ENCODE data around the gene ST8SIA2. TPM values are rescaled to one million over a fixed set of nuclear protein-coding genes. Genes with fewer than 3 reads are reported as not detected.

The ST8SIA2 gene
- total and polyA plus RNA-seq, 2 experiments from 2014 or later: not detected

DNA sequence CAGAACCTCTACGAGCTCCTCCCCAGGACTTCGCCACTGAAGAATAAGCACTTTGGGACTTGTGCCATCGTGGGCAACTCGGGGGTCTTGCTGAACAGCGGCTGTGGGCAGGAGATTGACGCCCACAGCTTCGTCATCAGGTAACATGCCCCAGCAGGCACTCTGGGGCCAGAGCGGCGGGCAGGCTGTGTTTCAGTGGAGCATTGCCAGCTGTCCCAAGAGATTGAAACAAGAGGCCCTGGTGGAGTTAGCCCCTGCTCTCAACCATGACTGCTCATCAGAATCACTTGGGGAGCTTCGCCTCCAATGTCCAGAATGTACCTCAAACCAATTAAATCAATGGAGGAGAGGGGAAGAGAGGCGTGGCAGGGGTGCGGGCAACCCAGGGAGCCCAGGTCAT lies 44.8 kb downstream of the ST8SIA2 start:
- Histone ChIP-seq H3K9me2 (ENCODE audit: insufficient read depth) (no peaks in the 10 kb centered on the region), H4K20me1 (ENCODE audit: insufficient read depth) (no peaks in the 10 kb centered on the region), H3K4me2 (ENCODE audit: unreplicated experiment) (no peak overlapping the region), H2AFZ (no peak overlapping the region), H3K9me3 (ENCODE audit: low read depth) (no peaks in the 10 kb centered on the region), H3K4me1 (ENCODE audit: insufficient read depth) (no peaks in the 10 kb centered on the region), H3K27me3 (replicated peaks; ENCODE audit: insufficient read depth) (peaks cover 32% of the 10 kb centered on the region), H3F3A (ENCODE audit: insufficient read depth) (no peaks in the 10 kb centered on the region), H3K79me2 (ENCODE audit: insufficient read depth) (no peaks in the 10 kb centered on the region), H3K27ac (no peak overlapping the region), H3K36me3 (ENCODE audit: low read depth) (no peaks in the 10 kb centered on the region), H3K4me3 (no peak overlapping the region), H3K9ac (no peak overlapping the region)
- 65 to 71% methylated on average over 12 of the region's 12 CpGs for WGBS, 2 experiments (ENCODE audit: low coverage in 1 of 2, low lambda C conversion rate in 2 of 2, missing lambda C conversion rate in 2 of 2)
- TF ChIP-seq EZH2phosphoT487 (IDR thresholded peaks at IDR 0.05; ENCODE audit: insufficient read depth, low read depth) (no peak), EZH2 (IDR thresholded peaks at IDR 0.05; ENCODE audit: insufficient read depth, poor library complexity, severe bottlenecking) (no peak)
- in situ Hi-C loops (cut with MboI): no loop called here
- DNase-seq: no peak

- H3K9me2 ChIP-seq (ENCODE audit: insufficient read depth): no peaks in the 10 kb centered on the region
- H3K4me2 ChIP-seq (ENCODE audit: unreplicated experiment): no peak overlapping the region
These were observed 49.7 kb downstream of the ST8SIA2 start for GRCh38 chr15:92443381-92443780.

DNA sequence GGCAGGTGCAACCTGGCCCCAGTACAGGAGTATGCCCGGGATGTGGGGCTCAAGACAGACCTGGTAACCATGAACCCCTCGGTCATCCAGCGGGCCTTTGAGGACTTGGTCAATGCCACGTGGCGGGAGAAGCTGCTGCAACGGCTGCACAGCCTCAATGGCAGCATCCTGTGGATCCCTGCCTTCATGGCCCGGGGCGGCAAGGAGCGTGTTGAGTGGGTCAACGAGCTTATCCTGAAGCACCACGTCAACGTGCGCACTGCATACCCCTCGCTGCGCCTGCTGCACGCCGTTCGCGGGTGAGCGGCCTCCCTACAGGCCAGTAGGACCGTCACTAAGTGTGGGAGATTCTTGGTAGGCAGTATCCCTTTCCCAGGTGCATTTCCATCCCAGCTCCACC lies 51.0 kb downstream of the ST8SIA2 start:
- Histone ChIP-seq H3K4me1 (ENCODE audit: insufficient read depth) (no peaks in the 10 kb centered on the region), H3K27ac (no peak overlapping the region), H2AFZ (no peak overlapping the region), H3K9me3 (ENCODE audit: low read depth) (no peaks in the 10 kb centered on the region), H3K4me2 (ENCODE audit: unreplicated experiment) (no peak overlapping the region), H3F3A (ENCODE audit: insufficient read depth) (peaks cover 8% of the 10 kb centered on the region), H3K27me3 (replicated peaks; ENCODE audit: insufficient read depth) (no peaks in the 10 kb centered on the region), H3K9ac (no peak overlapping the region), H3K9me2 (ENCODE audit: insufficient read depth) (no peaks in the 10 kb centered on the region), H4K20me1 (ENCODE audit: insufficient read depth) (no peaks in the 10 kb centered on the region), H3K4me3 (no peak overlapping the region), H3K36me3 (ENCODE audit: low read depth) (no peaks in the 10 kb centered on the region), H3K79me2 (ENCODE audit: insufficient read depth) (no peaks in the 10 kb centered on the region)
- no peak for DNase-seq
- in situ Hi-C loops (cut with MboI): no loop called here
- 73 to 79% methylated on average over 20 to 21 of the region's 21 CpGs for WGBS, 2 experiments (ENCODE audit: low coverage in 1 of 2, low lambda C conversion rate in 2 of 2, missing lambda C conversion rate in 2 of 2)
- TF ChIP-seq EZH2phosphoT487 (IDR thresholded peaks at IDR 0.05; ENCODE audit: insufficient read depth, low read depth): no peak
- no peak for TF ChIP-seq EZH2 (IDR thresholded peaks at IDR 0.05; ENCODE audit: insufficient read depth, poor library complexity, severe bottlenecking)

More at GRCh38 chr15:92443381-92443780, 49.7 kb downstream of the ST8SIA2 start:
- Histone ChIP-seq H3K27ac (no peak overlapping the region), H3K9ac (no peak overlapping the region), H4K20me1 (ENCODE audit: insufficient read depth) (no peaks in the 10 kb centered on the region), H3K36me3 (ENCODE audit: low read depth) (no peaks in the 10 kb centered on the region), H3F3A (ENCODE audit: insufficient read depth) (no peaks in the 10 kb centered on the region), H3K27me3 (replicated peaks; ENCODE audit: insufficient read depth) (0 out of 2 replicates have a peak, but pooled peaks cover 4% of the 10 kb centered on the region), H3K4me3 (no peak overlapping the region), H3K79me2 (ENCODE audit: insufficient read depth) (no peaks in the 10 kb centered on the region), H3K9me3 (ENCODE audit: low read depth) (no peaks in the 10 kb centered on the region), H2AFZ (no peak overlapping the region), H3K4me1 (ENCODE audit: insufficient read depth) (no peaks in the 10 kb centered on the region)
- WGBS, 2 experiments (ENCODE audit: low coverage in 1 of 2, low lambda C conversion rate in 2 of 2, missing lambda C conversion rate in 2 of 2): 78 to 87% methylated on average over 3 of the region's 3 CpGs
- in situ Hi-C loops (cut with MboI): no loop called here
- TF ChIP-seq EZH2 (IDR thresholded peaks at IDR 0.05; ENCODE audit: insufficient read depth, poor library complexity, severe bottlenecking): no peak
- DNase-seq: no peak

DNA sequence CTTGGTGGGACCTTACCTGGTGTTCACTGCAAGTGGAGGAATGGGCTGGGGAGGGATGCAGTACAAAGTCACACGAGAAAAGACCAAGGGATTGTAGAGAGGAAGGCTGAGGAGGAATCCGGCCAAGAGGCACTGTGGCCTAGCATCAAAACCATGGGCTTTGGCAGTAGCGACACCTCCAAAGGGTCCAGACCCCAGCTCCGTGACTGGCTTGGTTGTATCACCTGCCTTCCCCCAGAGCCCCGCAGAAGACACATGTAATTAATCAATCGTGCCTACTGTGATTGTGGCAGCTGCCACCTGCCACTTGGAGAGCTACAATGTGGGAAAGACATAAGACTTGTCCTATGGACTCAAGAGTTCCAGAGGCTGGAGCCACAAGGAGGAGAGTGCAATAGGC lies 54.7 kb downstream of the ST8SIA2 start:
- Histone ChIP-seq H3K4me3 (no peak overlapping the region), H3K9me3 (ENCODE audit: low read depth) (no peaks in the 10 kb centered on the region), H3K79me2 (ENCODE audit: insufficient read depth) (no peaks in the 10 kb centered on the region), H3K4me2 (ENCODE audit: unreplicated experiment) (no peak overlapping the region), H3K27ac (no peak overlapping the region), H3K9ac (no peak overlapping the region), H3K36me3 (ENCODE audit: low read depth) (no peaks in the 10 kb centered on the region), H3K27me3 (replicated peaks; ENCODE audit: insufficient read depth) (no peaks in the 10 kb centered on the region), H4K20me1 (ENCODE audit: insufficient read depth) (no peaks in the 10 kb centered on the region), H3F3A (ENCODE audit: insufficient read depth) (peaks cover 11% of the 10 kb centered on the region), H3K9me2 (ENCODE audit: insufficient read depth) (no peaks in the 10 kb centered on the region), H2AFZ (no peak overlapping the region), H3K4me1 (ENCODE audit: insufficient read depth) (peaks cover 10% of the 10 kb centered on the region; the same call in 1 of the 2 replicates)
- in situ Hi-C loops (cut with MboI): no loop called here
- no peak for DNase-seq
- WGBS, 2 experiments (ENCODE audit: low coverage in 1 of 2, low lambda C conversion rate in 2 of 2, missing lambda C conversion rate in 2 of 2): 83 to 89% methylated on average over 6 of the region's 6 CpGs
- TF ChIP-seq EZH2 (IDR thresholded peaks at IDR 0.05; ENCODE audit: insufficient read depth, poor library complexity, severe bottlenecking): no peak

DNA sequence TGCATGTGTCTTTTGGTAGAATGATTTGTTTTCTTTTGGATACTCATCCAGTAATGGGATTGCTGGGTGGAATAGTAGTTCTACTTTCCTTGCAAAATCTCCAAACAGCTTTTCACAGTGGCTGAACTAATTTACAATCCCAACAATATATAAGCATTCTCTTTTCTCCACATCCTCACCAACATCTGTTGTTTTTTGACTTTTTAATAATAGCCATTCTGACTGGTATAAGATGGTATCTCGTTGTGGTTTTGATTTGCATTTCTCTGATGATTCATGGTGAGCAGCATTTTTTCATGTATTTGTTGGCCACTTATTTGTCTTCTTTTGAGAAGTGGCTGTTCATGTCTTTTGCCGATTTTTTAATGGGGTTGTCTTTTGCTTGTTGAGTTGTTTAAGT lies 55.8 kb downstream of the ST8SIA2 start:
- Histone ChIP-seq H3K9me3 (ENCODE audit: low read depth) (no peaks in the 10 kb centered on the region), H2AFZ (no peak overlapping the region), H3F3A (ENCODE audit: insufficient read depth) (peaks cover 11% of the 10 kb centered on the region), H3K27me3 (replicated peaks; ENCODE audit: insufficient read depth) (no peaks in the 10 kb centered on the region), H3K4me1 (ENCODE audit: insufficient read depth) (peaks cover 10% of the 10 kb centered on the region; the same call in 1 of the 2 replicates), H3K4me3 (no peak overlapping the region), H3K4me2 (ENCODE audit: unreplicated experiment) (no peak overlapping the region), H3K27ac (no peak overlapping the region), H3K79me2 (ENCODE audit: insufficient read depth) (no peaks in the 10 kb centered on the region), H3K9me2 (ENCODE audit: insufficient read depth) (no peaks in the 10 kb centered on the region), H3K9ac (no peak overlapping the region), H4K20me1 (ENCODE audit: insufficient read depth) (no peaks in the 10 kb centered on the region), H3K36me3 (ENCODE audit: low read depth) (no peaks in the 10 kb centered on the region)
- in situ Hi-C loops (cut with MboI): no loop called here
- TF ChIP-seq EZH2 (IDR thresholded peaks at IDR 0.05; ENCODE audit: insufficient read depth, poor library complexity, severe bottlenecking) (no peak), EZH2phosphoT487 (IDR thresholded peaks at IDR 0.05; ENCODE audit: insufficient read depth, low read depth) (no peak)
- WGBS, 2 experiments (ENCODE audit: low coverage in 1 of 2, low lambda C conversion rate in 2 of 2, missing lambda C conversion rate in 2 of 2): 0 to 6% methylated on average over 2 of the region's 2 CpGs
- peak; percentile 46 for DNase-seq
